GM06990 (cell line): ENCODE results near the gene SIN3B.

Experiments used
- DNase-seq: peaks from one replicate; pipeline ENCODE4 v3.0.0-alpha.2; 2011; ENCODE audit not compliant: insufficient read length; ENCODE audit errors: extremely low read depth
- H3K27me3 ChIP-seq: replicated peaks from 2 replicates; pipeline ENCODE4 v1.6.0; 2011; ENCODE audit warnings: low read length; ENCODE audit not compliant: control insufficient read depth, insufficient read depth
- H3K36me3 ChIP-seq: 2 replicates; pipeline ENCODE4 v1.5.1; 2011; ENCODE audit warnings: low read length; ENCODE audit not compliant: control insufficient read depth, insufficient read depth
- H3K4me3 ChIP-seq: replicated peaks from 2 replicates; pipeline ENCODE4 v1.5.1; 2011; ENCODE audit warnings: low read depth, mild to moderate bottlenecking, control low read depth, low read length
- CTCF ChIP-seq: IDR thresholded peaks from 2 replicates; pipeline ENCODE4 v1.5.1; 2011; ENCODE audit warnings: low read length, control low read depth, mild to moderate bottlenecking, inconsistent platforms; ENCODE audit not compliant: insufficient read depth, poor library complexity, severe bottlenecking

Gene SIN3B

GRCh38 chr19:16883522-16883921, 54.3 kb downstream of the SIN3B start:
- no peaks in the 10 kb centered on the region for H3K27me3 ChIP-seq
- H3K4me3 ChIP-seq, result no peak overlapping the region
- no peak for TF ChIP-seq CTCF
- peaks cover 4% of the 10 kb centered on the region for H3K36me3 ChIP-seq
- no peak for DNase-seq

- DNase-seq, result no peak
- no peak for TF ChIP-seq CTCF
- Histone ChIP-seq H3K36me3 (no peaks in the 10 kb centered on the region; the same call in 1 of the 2 replicates), H3K27me3 (no peaks in the 10 kb centered on the region), H3K4me3 (no peak overlapping the region)
Observed at GRCh38 chr19:16885166-16885565, 56.0 kb downstream of the SIN3B start.

- no peak for TF ChIP-seq CTCF
- no peaks in the 10 kb centered on the region for H3K36me3 ChIP-seq
- H3K4me3 ChIP-seq, result no peak overlapping the region
- no peaks in the 10 kb centered on the region for H3K27me3 ChIP-seq
- DNase-seq, result no peak
Observed at GRCh38 chr19:16886305-16886880, 57.2 kb downstream of the SIN3B start.

- Histone ChIP-seq H3K27me3 (no peaks in the 10 kb centered on the region), H3K36me3 (no peaks in the 10 kb centered on the region), H3K4me3 (no peak overlapping the region)
- TF ChIP-seq CTCF, result no peak
- no peak for DNase-seq
Observed at GRCh38 chr19:16887353-16888265, 58.4 kb downstream of the SIN3B start.

- no peaks in the 10 kb centered on the region for H3K27me3 ChIP-seq
- TF ChIP-seq CTCF, result no peak
- peak; percentile 78 for DNase-seq
- H3K36me3 ChIP-seq, result no peaks in the 10 kb centered on the region
- peak within 1 kb of the TSS; percentile 42 for H3K4me3 ChIP-seq
Observed at GRCh38 chr19:16888629-16889365, 59.6 kb downstream of the SIN3B start, which contains the start of gene F2RL3. F2RL3 (plus strand) TSS chr19:16888999; CDS start chr19:16889190, 191 bp downstream.
